ENCODE measurements around the gene ADGRB3. TPM values are rescaled to one million over a fixed set of nuclear protein-coding genes. Genes with fewer than 3 reads are reported as not detected.

Gene ADGRB3
- total and polyA plus RNA-seq, 8 donors: 0.04 to 0.34 (median 0.21) TPM

- DNase-seq (no peak), FAIRE-seq (no peak), ATAC-seq (peak in 1 of 4 donors; percentile 9)
Measured at GRCh38 chr6:69232496-69232895, 597.4 kb downstream of the ADGRB3 start.

GRCh38 chr6:69232911-69233448 is 597.9 kb downstream of the ADGRB3 start:
- DNase-seq (peak; percentile 52 to 91 (median 75)), ATAC-seq (peak; percentile 82 to 100 (median 98)), FAIRE-seq (no peak)
- Histone ChIP-seq H3K4me1 (peaks cover 0 to 4% (median 0%) of the 10 kb centered on the region in 3 donors), H3K27ac (no peak overlapping the region), H3K27me3 (peaks cover 0 to 6% (median 0%) of the 10 kb centered on the region in 4 donors), H3K9me3 (no peaks in the 10 kb centered on the region), H3K36me3 (no peaks in the 10 kb centered on the region), H3K4me3 (no peak overlapping the region)
- intact Hi-C loops (cut with DNase I): no loop called here
- WGBS, 2 donors: 3 to 6% methylated on average over 28 of the region's 28 CpGs
- TF ChIP-seq CTCF (IDR thresholded peaks at IDR 0.05): no peak

More at GRCh38 chr6:69232496-69232895, 597.4 kb downstream of the ADGRB3 start:
- Histone ChIP-seq H3K4me3 (no peak overlapping the region), H3K27ac (no peak overlapping the region), H3K27me3 (peaks cover 0 to 6% (median 0%) of the 10 kb centered on the region in 4 donors), H3K9me3 (no peaks in the 10 kb centered on the region), H3K4me1 (peaks cover 0 to 4% (median 0%) of the 10 kb centered on the region in 3 donors), H3K36me3 (no peaks in the 10 kb centered on the region)
- intact Hi-C loops (cut with DNase I): no loop called here
- TF ChIP-seq CTCF (IDR thresholded peaks at IDR 0.05): no peak
- 11 to 13% methylated on average over 8 of the region's 8 CpGs for WGBS, 2 donors

GRCh38 chr6:69238067-69238466 is 603.0 kb downstream of the ADGRB3 start:
- 7 to 9% methylated on average over 1 of the region's 1 CpG for WGBS, 2 donors
- Histone ChIP-seq H3K4me1 (peaks cover 0 to 4% (median 0%) of the 10 kb centered on the region in 3 donors), H3K27me3 (peaks cover 0 to 6% (median 0%) of the 10 kb centered on the region in 4 donors), H3K27ac (no peak overlapping the region), H3K36me3 (no peaks in the 10 kb centered on the region), H3K9me3 (no peaks in the 10 kb centered on the region), H3K4me3 (no peak overlapping the region)
- intact Hi-C loops (cut with DNase I): no loop called here
- TF ChIP-seq CTCF (IDR thresholded peaks at IDR 0.05): no peak
- FAIRE-seq (no peak), ATAC-seq (no peak), DNase-seq (no peak)

GRCh38 chr6:69246983-69247382 is 611.9 kb downstream of the ADGRB3 start:
- intact Hi-C loops (cut with DNase I): no loop called here
- ATAC-seq (no peak), DNase-seq (no peak)

More at GRCh38 chr6:69246983-69247382, 611.9 kb downstream of the ADGRB3 start:
- Histone ChIP-seq H3K27me3 (no peaks in the 10 kb centered on the region), H3K36me3 (no peaks in the 10 kb centered on the region), H3K4me3 (no peak overlapping the region), H3K9me3 (no peaks in the 10 kb centered on the region), H3K27ac (no peak overlapping the region), H3K4me1 (no peaks in the 10 kb centered on the region)
- 69 to 71% methylated on average over 2 of the region's 2 CpGs for WGBS, 2 donors
- no peak for FAIRE-seq
- no peak for TF ChIP-seq CTCF (IDR thresholded peaks at IDR 0.05)

All from pancreas (tissue), 10 donors.